ENCODE results near the gene OR5V1.

The OR5V1 gene

GRCh38 chr6:29319931-29320330, 48.7 kb downstream of the OR5V1 start:
- Mint-ChIP-seq H3K27me3 (peaks cover 27% of the 10 kb centered on the region), H3K4me3 (no peak overlapping the region), H3K9me3 (ENCODE audit: low read depth) (no peaks in the 10 kb centered on the region), H3K36me3 (no peaks in the 10 kb centered on the region), H3K4me1 (ENCODE audit: low read depth) (no peaks in the 10 kb centered on the region), H3K27ac (no peak overlapping the region)
